ENCODE data around the gene HELZ. TPM values are rescaled to one million over a fixed set of nuclear protein-coding genes. Genes with fewer than 3 reads are reported as not detected.

The HELZ gene
- polyA plus RNA-seq, 1 of the 3 experiments (the other 2 are of a cell fraction), result 4.3 TPM

DNA sequence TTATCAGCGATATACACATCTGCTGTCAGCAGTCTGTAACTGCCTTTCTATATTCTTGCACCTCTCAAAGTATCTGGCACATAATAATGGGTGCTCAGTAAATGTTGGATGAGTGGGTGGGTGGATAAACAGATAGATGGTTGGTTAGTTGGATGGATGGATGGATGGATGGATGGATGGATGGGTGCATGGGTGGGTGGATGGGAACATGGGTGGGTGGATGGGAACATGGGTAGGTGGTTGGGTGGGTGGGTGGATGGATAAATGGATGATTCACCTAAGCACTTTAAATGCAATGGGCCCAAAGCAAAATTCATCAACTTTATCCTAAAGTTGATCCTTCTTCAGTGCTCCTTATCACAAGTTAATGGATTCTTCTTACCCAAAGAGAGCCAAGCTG is 48.6 kb downstream of the HELZ start:
- Histone ChIP-seq H3K27me3 (ENCODE audit: insufficient read depth) (no peaks in the 10 kb centered on the region), H3K4me3 (ENCODE audit: low read depth in 2 of 2, low read length in 1 of 2) (no peak overlapping the region), H3K9ac (no peak overlapping the region), H3K9me3 (no peaks in the 10 kb centered on the region), H3K9me2 (no peaks in the 10 kb centered on the region), H2AFZ (ENCODE audit: low read depth) (no peak overlapping the region), H4K20me1 (ENCODE audit: insufficient read depth) (no peaks in the 10 kb centered on the region), H3F3A (replicated peaks; ENCODE audit: insufficient read depth) (peaks cover 25% of the 10 kb centered on the region), H3K4me2 (no peak overlapping the region), H3K4me1 (ENCODE audit: control insufficient read depth in 1 of 2, insufficient read depth in 2 of 2, low read depth in 1 of 2, low read length in 1 of 2) (peaks cover 0 to 6% of the 10 kb centered on the region in 2 experiments; a peak in 1 of 4 replicates), H3K79me2 (ENCODE audit: insufficient read depth) (no peaks in the 10 kb centered on the region), H3K36me3 (replicated peaks in 1 of 2; ENCODE audit: control insufficient read depth in 1 of 2, insufficient read depth in 2 of 2, low read length in 1 of 2) (peaks cover 39 to 57% of the 10 kb centered on the region in 2 experiments), H3K27ac (ENCODE audit: low read depth in 2 of 2, low read length in 1 of 2) (no peak overlapping the region)
- no peak for TF ChIP-seq FOXJ3 (CRISPR knock-in tag; IDR thresholded peaks at IDR 0.05)
- no peak for TF ChIP-seq JUND (IDR thresholded peaks at IDR 0.05)
- TF ChIP-seq, protein P1, sequence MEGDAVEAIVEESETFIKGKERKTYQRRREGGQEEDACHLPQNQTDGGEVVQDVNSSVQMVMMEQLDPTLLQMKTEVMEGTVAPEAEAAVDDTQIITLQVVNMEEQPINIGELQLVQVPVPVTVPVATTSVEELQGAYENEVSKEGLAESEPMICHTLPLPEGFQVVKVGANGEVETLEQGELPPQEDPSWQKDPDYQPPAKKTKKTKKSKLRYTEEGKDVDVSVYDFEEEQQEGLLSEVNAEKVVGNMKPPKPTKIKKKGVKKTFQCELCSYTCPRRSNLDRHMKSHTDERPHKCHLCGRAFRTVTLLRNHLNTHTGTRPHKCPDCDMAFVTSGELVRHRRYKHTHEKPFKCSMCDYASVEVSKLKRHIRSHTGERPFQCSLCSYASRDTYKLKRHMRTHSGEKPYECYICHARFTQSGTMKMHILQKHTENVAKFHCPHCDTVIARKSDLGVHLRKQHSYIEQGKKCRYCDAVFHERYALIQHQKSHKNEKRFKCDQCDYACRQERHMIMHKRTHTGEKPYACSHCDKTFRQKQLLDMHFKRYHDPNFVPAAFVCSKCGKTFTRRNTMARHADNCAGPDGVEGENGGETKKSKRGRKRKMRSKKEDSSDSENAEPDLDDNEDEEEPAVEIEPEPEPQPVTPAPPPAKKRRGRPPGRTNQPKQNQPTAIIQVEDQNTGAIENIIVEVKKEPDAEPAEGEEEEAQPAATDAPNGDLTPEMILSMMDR (IDR thresholded peaks at IDR 0.05), result no peak
- no peak for TF ChIP-seq RAD21 (IDR thresholded peaks at IDR 0.05; ENCODE audit: low read length)
- TF ChIP-seq EP300 (IDR thresholded peaks at IDR 0.05; ENCODE audit: borderline replicate concordance in 1 of 2, low read depth in 1 of 2, low read length in 1 of 2), result no peak
- TF ChIP-seq, protein P2, sequence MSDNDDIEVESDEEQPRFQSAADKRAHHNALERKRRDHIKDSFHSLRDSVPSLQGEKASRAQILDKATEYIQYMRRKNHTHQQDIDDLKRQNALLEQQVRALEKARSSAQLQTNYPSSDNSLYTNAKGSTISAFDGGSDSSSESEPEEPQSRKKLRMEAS (IDR thresholded peaks at IDR 0.05; ENCODE audit: low read depth), result no peak
- TF ChIP-seq NFIC (IDR thresholded peaks at IDR 0.05; ENCODE audit: borderline replicate concordance), result no peak
- TF ChIP-seq NRF1 (IDR thresholded peaks at IDR 0.05; ENCODE audit: low read depth, low read length), result no peak
- TF ChIP-seq SMC3 (IDR thresholded peaks at IDR 0.05; ENCODE audit: low read depth, low read length), result no peak
- no peak for TF ChIP-seq MXI1 (IDR thresholded peaks at IDR 0.05; ENCODE audit: low read depth, low read length)
- no peak for TF ChIP-seq FOXM1 (IDR thresholded peaks at IDR 0.05; ENCODE audit: low read depth)
- no peak for TF ChIP-seq SIN3A (IDR thresholded peaks at IDR 0.05; ENCODE audit: borderline replicate concordance, low read depth, low read length)
- no peak for TF ChIP-seq USF1 (IDR thresholded peaks at IDR 0.05; ENCODE audit: borderline replicate concordance, low read depth)
- no peak for TF ChIP-seq RCOR1 (IDR thresholded peaks at IDR 0.05; ENCODE audit: low read length)
- no peak for TF ChIP-seq TEAD4 (IDR thresholded peaks at IDR 0.05; ENCODE audit: borderline replicate concordance, insufficient read depth)
- TF ChIP-seq EZH2phosphoT487 (IDR thresholded peaks at IDR 0.05; ENCODE audit: borderline replicate concordance, low read depth), result no peak
- no peak for TF ChIP-seq CHD2 (IDR thresholded peaks at IDR 0.05; ENCODE audit: low read length, partially characterized antibody)
- no peak for TF ChIP-seq GATA2 (CRISPR knock-in tag; IDR thresholded peaks at IDR 0.05)
- WGBS (ENCODE audit: low lambda C conversion rate), result 96% methylated on average over 1 of the region's 1 CpG
- CTCF ChIA-PET, result interaction anchor here (0.8 to 1.8 kb wide), 3 partner anchors 9 to 480 kb away, joined by 4 to 5 read pairs (median 4); no protein-coding TSS in a partner anchor
- POLR2A ChIA-PET, result no interaction called here
- no peak for DNase-seq
